Vagina (tissue), 2 donors: Measurements from ENCODE around the gene TMEM205.

Source experiments
- CTCF ChIP-seq, 3 experiments: fragments of 450-650 bp in 2 of 3; fragments of 200-600 bp in 1 of 3; sonication (generic) in 1 of 3; IDR thresholded peaks; one replicate each; pipeline ENCODE4 v1.5.1; 2017 to 2019; ENCODE audit warnings: antibody characterized with exemption in 3 of 3, mild to moderate bottlenecking in 2 of 3, moderate library complexity in 2 of 3
- POLR2A ChIP-seq, 2 donors: fragments of 450-650 bp; IDR thresholded peaks; one replicate each; pipeline ENCODE4 v1.6.1; 2017; ENCODE audit warnings: antibody characterized with exemption in 2 of 2, mild to moderate bottlenecking in 2 of 2, moderate library complexity in 2 of 2
- POLR2AphosphoS5 ChIP-seq, 2 donors: sonication (generic); formaldehyde crosslinking; IDR thresholded peaks; one replicate each; pipeline ENCODE4 v1.9.0; 2017; ENCODE audit warnings: antibody characterized with exemption in 2 of 2, mild to moderate bottlenecking in 2 of 2, low read depth in 1 of 2; ENCODE audit not compliant: insufficient read depth in 1 of 2

DNA sequence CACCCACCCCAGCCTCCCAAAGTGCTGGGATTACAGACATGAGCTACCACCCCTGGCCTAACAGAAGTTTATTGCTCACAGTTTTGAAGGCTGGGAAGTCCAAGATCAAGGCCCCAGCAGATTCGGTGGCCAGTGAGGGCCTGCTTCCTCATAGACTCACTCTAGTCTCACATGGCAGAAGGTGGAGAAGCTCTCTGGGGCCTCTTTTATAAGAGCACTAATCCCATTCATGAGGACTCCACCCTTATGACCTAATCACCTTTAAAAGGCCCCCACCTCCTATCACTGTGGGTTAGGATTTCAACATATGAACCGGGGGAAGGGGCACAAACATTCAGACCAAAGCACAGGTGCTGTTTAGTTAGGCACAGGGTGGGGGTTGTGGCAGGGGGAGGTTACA lies 21.5 kb upstream of the TMEM205 start:
- TF ChIP-seq CTCF (IDR thresholded peaks at IDR 0.05) (no peak), POLR2AphosphoS5 (IDR thresholded peaks at IDR 0.05; ENCODE audit: insufficient read depth in 1 of 2, low read depth in 1 of 2) (no peak), POLR2A (IDR thresholded peaks at IDR 0.05) (no peak)
